Measurements from ENCODE around the gene SIGLEC5. TPM values are rescaled to one million over a fixed set of nuclear protein-coding genes. Genes with fewer than 3 reads are reported as not detected.

Gene SIGLEC5
- total RNA-seq, 4 donors from 2014 or later: 0.20 to 2.2 (median 1.6) TPM

DNA sequence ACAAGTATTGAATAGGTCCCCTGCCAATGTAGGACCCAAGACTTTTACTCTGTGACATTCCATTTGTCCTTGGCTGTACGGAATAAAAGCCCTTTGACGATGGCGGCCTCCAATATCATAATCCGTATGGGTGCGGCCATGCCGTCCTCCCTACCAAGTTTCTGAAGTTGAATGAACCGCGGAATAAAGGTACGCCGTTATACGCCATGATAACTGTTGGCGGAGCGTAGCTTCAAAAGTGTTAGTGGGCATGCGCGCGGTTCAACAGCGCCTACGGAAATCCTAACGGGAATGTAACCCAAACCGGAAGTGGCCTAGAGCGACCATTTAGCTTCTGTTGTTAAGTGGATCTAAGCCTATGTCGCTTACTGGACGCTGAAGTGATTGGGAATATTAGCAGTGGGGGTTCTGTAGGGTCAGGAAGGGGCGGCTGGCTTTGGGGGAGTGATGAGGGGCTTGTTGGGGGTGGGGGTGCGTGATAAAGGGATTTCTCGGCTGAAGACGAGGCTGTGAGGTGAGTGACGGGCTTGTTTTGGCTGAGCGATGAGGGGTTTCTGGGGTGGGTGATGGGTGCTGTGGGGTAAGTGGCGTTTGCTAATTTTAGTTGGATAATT lies 59.1 kb downstream of the SIGLEC5 start, which contains the start of gene ZNF175:
TSS of gene ZNF175 (plus strand) at position 322 of the 614 bp plus-strand sequence. CDS start 2,047 bp downstream, outside the sequence.
- H3K27ac ChIP-seq: peak within 1 kb of the TSS in 3 of 4 donors; percentile 48 to 83 (median 80)
- no peak for TF ChIP-seq POLR2A (IDR thresholded peaks at IDR 0.05)
- TF ChIP-seq, protein P1, sequence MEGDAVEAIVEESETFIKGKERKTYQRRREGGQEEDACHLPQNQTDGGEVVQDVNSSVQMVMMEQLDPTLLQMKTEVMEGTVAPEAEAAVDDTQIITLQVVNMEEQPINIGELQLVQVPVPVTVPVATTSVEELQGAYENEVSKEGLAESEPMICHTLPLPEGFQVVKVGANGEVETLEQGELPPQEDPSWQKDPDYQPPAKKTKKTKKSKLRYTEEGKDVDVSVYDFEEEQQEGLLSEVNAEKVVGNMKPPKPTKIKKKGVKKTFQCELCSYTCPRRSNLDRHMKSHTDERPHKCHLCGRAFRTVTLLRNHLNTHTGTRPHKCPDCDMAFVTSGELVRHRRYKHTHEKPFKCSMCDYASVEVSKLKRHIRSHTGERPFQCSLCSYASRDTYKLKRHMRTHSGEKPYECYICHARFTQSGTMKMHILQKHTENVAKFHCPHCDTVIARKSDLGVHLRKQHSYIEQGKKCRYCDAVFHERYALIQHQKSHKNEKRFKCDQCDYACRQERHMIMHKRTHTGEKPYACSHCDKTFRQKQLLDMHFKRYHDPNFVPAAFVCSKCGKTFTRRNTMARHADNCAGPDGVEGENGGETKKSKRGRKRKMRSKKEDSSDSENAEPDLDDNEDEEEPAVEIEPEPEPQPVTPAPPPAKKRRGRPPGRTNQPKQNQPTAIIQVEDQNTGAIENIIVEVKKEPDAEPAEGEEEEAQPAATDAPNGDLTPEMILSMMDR (IDR thresholded peaks at IDR 0.05): no peak
- peak; percentile 82 to 87 for TF ChIP-seq EP300 (IDR thresholded peaks at IDR 0.05)
- H3K4me1 ChIP-seq: peaks cover 0 to 23% (median 9%) of the 10 kb centered on the region in 4 donors

DNA sequence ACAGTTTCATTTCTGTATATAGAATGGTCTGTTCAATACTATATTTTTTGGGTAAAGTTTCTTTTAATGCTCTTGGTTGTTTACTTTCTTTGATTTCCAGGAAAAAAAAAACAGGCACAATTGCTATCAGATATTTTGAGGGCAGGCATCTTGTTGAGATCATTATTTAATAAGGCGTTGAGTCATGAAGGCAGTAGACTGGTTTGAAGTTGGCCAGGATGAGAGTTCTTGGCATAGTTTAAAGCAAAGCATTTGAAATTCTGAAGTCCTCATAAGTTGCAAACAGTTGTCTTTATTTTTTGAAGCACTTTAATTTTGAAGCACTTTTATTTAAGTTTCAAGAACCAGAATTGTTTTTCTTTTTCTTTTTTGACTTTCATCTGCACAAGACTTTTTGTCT lies 61.7 kb downstream of the SIGLEC5 start:
- H3K4me3 ChIP-seq: no peak overlapping the region
- TF ChIP-seq EP300 (IDR thresholded peaks at IDR 0.05) (no peak), POLR2A (IDR thresholded peaks at IDR 0.05) (no peak)
- TF ChIP-seq, protein P1 (IDR thresholded peaks at IDR 0.05): no peak
- no peak overlapping the region for H3K27ac ChIP-seq
- H3K27me3 ChIP-seq: peaks cover 0 to 24% of the 10 kb centered on the region in 2 donors
- no peaks in the 10 kb centered on the region for H3K9me3 ChIP-seq
- 90 to 92% methylated on average over 1 of the region's 1 CpG for WGBS, 2 donors
- H3K4me1 ChIP-seq: peaks cover 0 to 20% (median 9%) of the 10 kb centered on the region in 4 donors
- H3K36me3 ChIP-seq: peaks cover 0 to 5% (median 0%) of the 10 kb centered on the region in 3 donors
- DNase-seq (ENCODE audit: low spot score in 2 of 2): no peak

More for the DNA sequence above, 59.1 kb downstream of the SIGLEC5 start, which contains the start of gene ZNF175:
- H3K36me3 ChIP-seq: peaks cover 0 to 24% (median 0%) of the 10 kb centered on the region in 3 donors
- peak; percentile 81 to 94 for DNase-seq (ENCODE audit: low spot score in 2 of 2)
- peaks cover 0 to 12% of the 10 kb centered on the region in 2 donors for H3K27me3 ChIP-seq
- WGBS, 2 donors: 0% methylated on average over 29 to 30 of the region's 30 CpGs
- H3K4me3 ChIP-seq: peak within 1 kb of the TSS; percentile 39 to 73 (median 62)
- H3K9me3 ChIP-seq: no peaks in the 10 kb centered on the region

DNA sequence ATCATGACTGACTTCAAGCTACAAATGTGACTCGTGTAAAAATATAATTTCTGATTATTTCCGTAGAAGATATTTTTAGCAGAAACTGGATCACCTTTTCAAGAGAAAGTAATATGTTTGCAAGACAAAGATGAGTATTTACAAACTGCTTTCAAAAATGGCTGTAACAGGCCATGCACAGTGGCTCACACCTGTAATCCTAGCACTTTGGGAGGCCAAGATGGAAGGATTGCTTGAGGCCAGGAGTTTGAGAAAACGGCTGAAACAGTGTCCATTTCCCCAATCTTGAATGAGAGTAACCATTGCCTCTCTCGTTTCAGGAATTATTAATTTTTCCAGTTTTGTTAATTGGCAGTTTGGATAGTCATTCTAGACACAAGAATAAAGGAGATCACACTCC lies 62.6 kb downstream of the SIGLEC5 start:
- no peak overlapping the region for H3K4me3 ChIP-seq
- WGBS, 2 donors: 79 to 83% methylated on average over 4 of the region's 4 CpGs
- peaks cover 0 to 24% of the 10 kb centered on the region in 2 donors for H3K27me3 ChIP-seq
- H3K4me1 ChIP-seq: peaks cover 0 to 11% (median 8%) of the 10 kb centered on the region in 4 donors
- H3K36me3 ChIP-seq: no peaks in the 10 kb centered on the region
- no peak for DNase-seq (ENCODE audit: low spot score in 2 of 2)
- TF ChIP-seq, protein P1 (IDR thresholded peaks at IDR 0.05): no peak
- TF ChIP-seq POLR2A (IDR thresholded peaks at IDR 0.05) (no peak), EP300 (IDR thresholded peaks at IDR 0.05) (no peak)
- H3K27ac ChIP-seq: no peak overlapping the region
- H3K9me3 ChIP-seq: no peaks in the 10 kb centered on the region

DNA sequence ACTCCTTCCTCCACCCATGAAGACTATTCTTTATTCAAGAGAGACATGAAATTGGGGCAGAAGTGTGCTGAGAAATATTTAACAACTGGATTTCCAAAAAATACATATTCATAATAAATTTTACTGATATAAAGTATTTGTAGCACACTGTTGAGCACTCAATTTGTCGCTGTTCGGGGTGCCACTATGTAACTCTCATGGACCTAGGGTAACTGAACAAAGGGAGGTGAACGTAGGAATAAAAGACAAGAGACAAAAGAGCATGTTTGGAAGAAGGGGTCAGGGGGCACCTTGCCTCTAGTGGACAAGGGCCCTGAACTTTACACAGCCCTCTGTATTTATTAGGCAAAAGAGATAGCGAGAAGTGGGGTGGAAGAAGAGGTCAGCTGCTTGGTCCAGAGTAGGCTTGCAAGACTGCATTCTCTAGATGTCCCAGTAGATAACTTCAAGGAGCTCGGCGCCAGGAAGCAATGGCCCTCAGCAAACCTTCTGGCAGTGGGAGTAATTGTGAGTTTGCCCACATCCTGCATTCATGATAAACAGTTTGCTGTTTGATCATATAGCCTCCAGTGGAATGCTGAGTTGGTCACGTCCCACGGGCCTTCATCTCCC lies 63.6 kb downstream of the SIGLEC5 start:
- 73 to 74% methylated on average over 8 of the region's 8 CpGs for whole genome bisulfite sequencing, 2 donors
- H3K4me3 ChIP-seq: no peak overlapping the region
- peaks cover 0 to 24% of the 10 kb centered on the region in 2 donors for H3K27me3 ChIP-seq
- H3K36me3 ChIP-seq: no peaks in the 10 kb centered on the region
- H3K4me1 ChIP-seq: peaks cover 0 to 1% (median under 1%) of the 10 kb centered on the region in 4 donors
- H3K9me3 ChIP-seq: no peaks in the 10 kb centered on the region
- TF ChIP-seq POLR2A (IDR thresholded peaks at IDR 0.05) (no peak), EP300 (IDR thresholded peaks at IDR 0.05) (no peak)
- TF ChIP-seq, protein P1 (IDR thresholded peaks at IDR 0.05): no peak
- H3K27ac ChIP-seq: no peak overlapping the region
- no peak for DNase-seq (ENCODE audit: low spot score in 2 of 2)

DNA sequence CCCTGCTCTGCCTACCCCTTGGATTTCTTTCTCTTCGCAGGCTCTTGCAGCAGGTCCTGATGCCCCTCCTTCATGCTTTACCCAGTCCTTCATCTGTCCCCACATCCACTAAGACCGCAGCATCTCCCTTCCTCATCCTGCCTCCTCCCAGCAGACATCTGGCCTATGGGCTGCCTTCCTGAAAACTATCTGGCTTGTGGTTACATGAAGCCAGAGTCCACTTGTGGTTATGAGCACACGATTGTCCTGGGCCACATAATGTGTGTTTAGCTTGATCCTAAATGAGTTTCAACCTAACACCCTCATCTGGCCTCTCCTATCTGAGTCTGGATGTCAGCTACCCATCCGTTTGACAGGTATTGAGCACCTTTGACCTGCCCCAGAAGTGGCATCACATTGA lies 64.6 kb downstream of the SIGLEC5 start:
- TF ChIP-seq, protein P1 (IDR thresholded peaks at IDR 0.05): no peak
- TF ChIP-seq EP300 (IDR thresholded peaks at IDR 0.05) (no peak), POLR2A (IDR thresholded peaks at IDR 0.05) (no peak)
- Histone ChIP-seq H3K27ac (no peak overlapping the region), H3K4me1 (no peaks in the 10 kb centered on the region), H3K27me3 (peaks cover 0 to 24% of the 10 kb centered on the region in 2 donors), H3K4me3 (no peak overlapping the region), H3K9me3 (no peaks in the 10 kb centered on the region), H3K36me3 (no peaks in the 10 kb centered on the region)
- no peak for DNase-seq (ENCODE audit: low spot score in 2 of 2)
- 59 to 63% methylated on average over 4 of the region's 4 CpGs for WGBS, 2 donors

Measured in tibial nerve (tissue), 4 donors.